Dendritic cell treated with granulocyte-macrophage colony-stimulating factor and Interleukin-4, amounts not matched to agents 40 ng/mL and 50 ng/mL, for 4 days (primary cell): ENCODE measurements around the gene MED17.

ENCODE experiments used
- H3K27ac Mint-ChIP-seq: one replicate; pipeline ENCODE4 v1.8.0; 2022; ENCODE audit warnings: mild to moderate bottlenecking, mixed read lengths
- H3K27me3 Mint-ChIP-seq: one replicate; pipeline ENCODE4 v1.8.0; 2022; ENCODE audit warnings: mild to moderate bottlenecking, mixed read lengths
- H3K36me3 Mint-ChIP-seq: one replicate; pipeline ENCODE4 v1.8.0; 2022; ENCODE audit warnings: low read depth, mixed read lengths
- H3K4me1 Mint-ChIP-seq: one replicate; pipeline ENCODE4 v1.8.0; 2022; ENCODE audit warnings: low read depth, mixed read lengths
- H3K4me3 Mint-ChIP-seq: one replicate; pipeline ENCODE4 v1.8.0; 2022; ENCODE audit warnings: mild to moderate bottlenecking, moderate library complexity, mixed read lengths
- H3K9me3 Mint-ChIP-seq: one replicate; pipeline ENCODE4 v1.8.0; 2022; ENCODE audit warnings: mixed read lengths
- intact Hi-C: fragments of 100-400 bp; cut with micrococcal nuclease; formaldehyde crosslinking; loops from one replicate; pipeline ENCODE4 v1.15.0; 2022

MED17 gene

GRCh38 chr11:93858121-93858775 is 74.2 kb downstream of the MED17 start:
- H3K9me3 Mint-ChIP-seq: no peaks in the 10 kb centered on the region
- intact Hi-C loops: no loop called here
- no peaks in the 10 kb centered on the region for H3K27me3 Mint-ChIP-seq
- H3K36me3 Mint-ChIP-seq: no peaks in the 10 kb centered on the region
- no peak overlapping the region for H3K27ac Mint-ChIP-seq
- H3K4me1 Mint-ChIP-seq: no peaks in the 10 kb centered on the region
- H3K4me3 Mint-ChIP-seq: no peak overlapping the region

GRCh38 chr11:93861808-93862207 is 77.7 kb downstream of the MED17 start:
- H3K36me3 Mint-ChIP-seq: no peaks in the 10 kb centered on the region
- H3K9me3 Mint-ChIP-seq: no peaks in the 10 kb centered on the region
- no peaks in the 10 kb centered on the region for H3K4me1 Mint-ChIP-seq
- no peaks in the 10 kb centered on the region for H3K27me3 Mint-ChIP-seq
- H3K4me3 Mint-ChIP-seq: no peak overlapping the region
- H3K27ac Mint-ChIP-seq: no peak overlapping the region
- intact Hi-C loops: no loop called here
